HG03280 (cell line): Measurements from ENCODE around the gene CAT.

Source experiments
- ATAC-seq: cut with Tn5 transposase; IDR thresholded peaks from one replicate; pipeline ENCODE4 v1.9.1; 2021; ENCODE audit warnings: mild to moderate bottlenecking, moderate library complexity; ENCODE audit not compliant: unreplicated experiment

Gene CAT

DNA sequence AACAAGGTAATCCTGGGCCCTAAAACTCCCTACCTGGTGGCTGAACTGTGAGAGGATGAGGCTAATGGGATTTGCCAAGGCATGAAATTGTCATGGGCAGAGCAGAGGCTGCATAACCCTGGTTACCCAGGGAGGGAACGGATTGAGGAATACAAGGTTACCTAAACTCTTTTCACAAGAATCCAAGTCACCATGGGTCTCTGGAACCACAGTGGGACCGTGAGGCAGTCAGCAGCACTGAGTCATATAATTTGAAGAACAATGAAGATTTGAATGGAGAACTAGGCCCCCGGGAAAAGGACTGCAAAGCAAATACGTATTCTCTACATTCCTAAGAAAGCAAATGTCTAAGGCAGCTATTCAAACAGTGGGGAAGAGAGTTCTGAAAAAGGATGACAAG, 19.8 kb downstream of the CAT start:
- no peak for ATAC-seq

DNA sequence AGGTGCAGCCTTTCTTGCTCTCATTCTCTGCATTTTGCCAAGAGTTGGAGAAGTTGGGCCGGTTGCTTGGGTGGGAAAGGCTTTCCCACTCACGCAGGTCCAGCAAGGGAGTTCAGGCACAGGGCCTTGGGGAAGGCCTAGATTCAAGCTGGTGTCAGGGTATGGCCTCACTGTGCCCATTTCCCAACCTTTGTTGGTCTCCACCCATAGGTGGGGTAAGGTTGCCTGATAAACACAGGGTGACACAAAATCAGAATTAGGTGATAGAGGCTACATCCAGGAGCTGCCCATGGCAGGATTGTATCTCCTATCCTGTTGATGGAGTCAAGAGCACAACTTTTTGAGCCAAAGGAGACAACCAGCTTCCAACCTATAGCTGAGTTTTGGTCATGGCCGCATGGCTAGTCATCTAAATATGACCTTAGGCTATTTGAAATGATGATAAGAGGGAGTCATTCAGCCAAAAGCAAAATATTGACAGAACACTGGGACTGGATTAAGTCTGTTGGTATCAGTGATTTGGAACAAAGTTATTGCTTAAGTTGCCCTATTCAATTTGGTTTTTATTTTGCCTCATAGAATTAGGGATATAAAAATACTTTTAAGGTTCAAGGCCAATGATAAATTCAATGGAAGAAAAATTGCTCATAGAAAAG, 20.9 kb downstream of the CAT start:
- no peak for ATAC-seq

DNA sequence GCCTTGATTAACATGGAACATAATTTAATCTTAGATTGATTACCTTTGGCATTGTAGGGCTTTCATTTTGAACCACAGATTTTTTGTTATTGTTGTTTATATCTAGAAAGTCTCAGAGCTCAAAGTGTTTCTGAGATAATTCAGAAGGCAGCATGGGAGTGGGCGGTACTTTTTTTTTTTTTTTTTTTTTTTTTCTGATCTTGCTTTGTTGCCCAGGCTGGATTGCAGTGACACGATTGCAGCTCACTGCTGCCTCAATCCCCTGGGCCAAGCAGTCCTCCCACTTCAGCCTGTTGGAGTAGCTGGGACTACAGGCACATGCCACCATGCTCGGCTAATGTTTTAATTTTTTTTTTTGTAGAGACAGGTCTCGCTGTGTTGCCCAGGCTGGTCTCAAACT, 21.5 kb downstream of the CAT start:
- ATAC-seq: no peak

DNA sequence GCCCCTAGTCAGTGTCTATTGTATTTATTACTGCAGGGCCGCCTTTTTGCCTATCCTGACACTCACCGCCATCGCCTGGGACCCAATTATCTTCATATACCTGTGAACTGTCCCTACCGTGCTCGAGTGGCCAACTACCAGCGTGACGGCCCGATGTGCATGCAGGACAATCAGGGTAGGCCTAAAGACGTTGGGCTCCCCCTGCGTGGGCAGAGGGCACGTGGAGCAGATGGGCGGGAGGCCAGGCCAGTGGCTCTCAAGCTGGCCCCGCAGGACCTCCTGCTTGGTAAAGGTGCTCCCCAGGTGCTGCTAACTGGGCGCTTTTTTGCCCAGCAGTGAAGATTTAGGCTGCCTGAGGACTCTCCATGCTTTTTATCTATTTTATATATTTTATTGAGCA, 22.5 kb downstream of the CAT start:
- ATAC-seq: no peak

DNA sequence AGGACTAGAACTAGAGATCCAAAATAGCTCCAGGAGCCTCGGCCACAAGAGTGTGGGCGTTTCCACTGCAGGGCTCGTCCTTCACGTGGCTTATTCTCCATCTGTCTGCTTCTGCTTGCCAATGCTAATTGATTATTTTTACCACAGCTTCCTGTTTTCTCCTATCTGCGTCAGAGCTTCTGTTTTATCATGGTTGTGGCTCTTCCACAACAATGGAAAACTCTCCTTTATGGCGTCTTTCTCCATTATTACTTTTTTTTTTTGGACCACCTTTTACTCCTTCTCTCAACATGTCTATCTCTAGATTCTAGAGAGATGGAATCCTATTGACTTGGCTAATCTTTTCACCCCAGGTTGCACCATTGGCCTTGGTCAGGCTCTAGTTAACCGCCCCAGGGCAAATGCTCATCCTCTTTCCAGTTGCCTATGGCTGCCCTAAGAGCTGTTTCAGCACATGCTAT, 25.9 kb downstream of the CAT start:
- ATAC-seq: no peak

DNA sequence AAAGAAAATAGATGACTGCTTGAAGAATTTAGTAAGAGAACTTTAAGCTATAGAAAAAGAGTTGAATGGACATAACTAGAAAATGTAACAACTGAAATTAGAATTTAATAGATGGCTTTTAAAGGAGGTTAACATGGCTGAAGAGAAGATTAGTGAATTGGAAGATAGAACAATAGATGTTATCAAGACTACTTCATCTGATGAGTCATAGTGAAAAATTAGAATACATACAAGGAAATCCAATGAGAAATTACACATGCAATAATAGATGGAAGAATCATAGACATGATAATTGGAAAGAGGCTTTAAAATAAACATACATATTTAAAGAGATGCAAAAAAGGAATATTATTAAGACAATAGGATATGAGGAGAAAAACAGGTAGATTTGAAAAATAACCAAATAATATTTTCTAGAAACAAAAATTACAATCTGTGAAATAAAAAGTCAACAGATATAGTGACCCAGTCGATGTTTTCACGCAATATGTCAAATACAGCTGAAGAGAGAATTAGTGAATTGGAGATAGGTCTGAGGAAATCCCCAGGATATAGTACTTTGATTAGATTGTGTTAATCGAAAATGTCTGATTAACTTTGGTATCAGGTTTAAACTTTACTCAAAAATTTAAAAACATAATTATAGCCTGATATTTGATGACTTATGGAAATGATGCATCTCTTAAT, 28.2 kb downstream of the CAT start:
- ATAC-seq: no peak

DNA sequence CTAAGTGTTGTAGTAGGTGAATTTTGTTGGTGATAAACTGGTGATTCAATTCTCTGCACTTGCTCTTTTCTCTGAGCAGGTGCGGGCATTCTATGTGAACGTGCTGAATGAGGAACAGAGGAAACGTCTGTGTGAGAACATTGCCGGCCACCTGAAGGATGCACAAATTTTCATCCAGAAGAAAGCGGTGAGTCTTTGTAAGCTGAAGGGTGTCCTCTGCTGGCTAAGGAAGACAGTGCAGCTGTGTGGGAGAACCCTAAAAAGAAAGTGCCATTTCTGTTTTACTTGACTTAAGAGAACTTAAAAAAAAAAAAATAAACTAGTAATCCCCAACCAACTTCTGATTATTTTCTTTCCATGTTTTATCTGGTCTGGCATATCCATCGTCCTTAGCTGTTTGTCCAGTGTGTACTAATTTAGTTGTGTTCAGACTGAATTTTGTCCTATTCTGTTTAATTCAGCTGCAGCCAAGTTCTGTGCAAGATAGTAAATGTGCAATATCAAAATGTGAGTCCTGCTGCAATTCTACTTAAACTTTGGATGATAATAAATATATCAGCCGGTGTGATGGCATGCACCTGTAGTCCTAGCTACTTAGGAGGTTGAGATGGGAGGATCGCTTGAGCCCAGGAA, 29.6 kb downstream of the CAT start:
- ATAC-seq: no peak

DNA sequence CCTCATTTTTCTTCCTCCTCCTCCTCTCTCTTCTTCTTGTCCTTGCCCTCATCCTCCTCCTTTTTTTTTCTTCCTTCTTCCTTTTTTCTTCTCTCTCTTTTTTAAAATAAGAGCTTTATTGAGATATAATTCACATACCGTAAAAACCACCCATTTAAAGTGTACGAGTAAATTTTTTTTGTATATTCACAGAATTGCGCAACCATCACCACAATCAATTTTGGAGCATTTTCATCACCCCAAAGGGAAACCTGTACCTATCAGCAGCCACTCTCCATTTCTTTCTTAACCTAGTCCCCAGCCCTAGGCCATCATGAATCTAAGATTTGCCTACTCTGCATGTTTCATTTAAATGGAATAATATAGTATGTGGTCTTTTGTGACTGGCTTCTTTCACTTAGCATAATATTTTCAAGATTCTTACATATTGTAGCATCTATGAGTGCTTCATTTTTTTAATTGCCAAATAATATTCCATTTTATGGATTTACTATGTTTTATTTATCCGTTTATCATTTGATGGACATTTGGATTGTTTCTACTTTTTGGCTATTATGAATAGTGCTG, 35.0 kb downstream of the CAT start:
- ATAC-seq: no peak

DNA sequence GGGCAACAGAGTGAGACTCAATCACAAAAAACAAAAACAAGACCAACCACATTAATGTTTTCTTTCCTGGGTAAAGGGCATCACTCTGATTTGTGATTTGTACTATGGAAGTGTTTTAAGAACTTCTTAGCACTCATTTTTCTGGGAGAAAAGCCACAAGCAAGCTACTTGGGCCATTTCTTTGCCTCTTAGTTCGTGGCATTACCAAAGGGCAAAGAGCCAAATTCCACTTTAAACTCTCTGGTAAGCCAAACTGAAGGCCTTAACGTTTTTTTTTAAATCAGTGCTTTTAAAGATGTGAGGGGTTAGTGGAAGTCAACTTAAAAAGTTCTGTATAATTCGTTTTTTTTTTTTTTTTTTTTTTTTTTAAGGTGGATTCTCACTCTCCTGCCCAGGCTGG, 36.9 kb downstream of the CAT start:
- ATAC-seq: no peak

DNA sequence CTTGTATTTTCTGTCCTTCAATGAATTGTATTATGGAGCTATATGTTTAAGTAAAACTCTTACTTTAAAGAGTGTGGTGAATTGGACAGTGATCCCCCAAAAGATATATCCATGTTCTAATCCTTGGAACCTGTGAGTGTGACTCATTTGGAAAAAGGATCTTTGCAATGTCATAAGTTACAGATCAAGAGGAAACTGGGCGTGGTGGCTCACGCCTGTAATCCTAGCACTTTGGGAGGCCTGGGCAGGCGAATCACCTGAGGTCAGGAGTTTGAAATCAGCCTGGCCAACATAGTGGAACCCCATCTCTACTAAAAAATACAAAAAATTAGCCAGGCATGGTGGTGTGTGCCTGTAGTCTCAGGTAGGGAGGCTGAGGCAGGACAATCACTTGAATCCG, 38.1 kb downstream of the CAT start:
- ATAC-seq: no peak

DNA sequence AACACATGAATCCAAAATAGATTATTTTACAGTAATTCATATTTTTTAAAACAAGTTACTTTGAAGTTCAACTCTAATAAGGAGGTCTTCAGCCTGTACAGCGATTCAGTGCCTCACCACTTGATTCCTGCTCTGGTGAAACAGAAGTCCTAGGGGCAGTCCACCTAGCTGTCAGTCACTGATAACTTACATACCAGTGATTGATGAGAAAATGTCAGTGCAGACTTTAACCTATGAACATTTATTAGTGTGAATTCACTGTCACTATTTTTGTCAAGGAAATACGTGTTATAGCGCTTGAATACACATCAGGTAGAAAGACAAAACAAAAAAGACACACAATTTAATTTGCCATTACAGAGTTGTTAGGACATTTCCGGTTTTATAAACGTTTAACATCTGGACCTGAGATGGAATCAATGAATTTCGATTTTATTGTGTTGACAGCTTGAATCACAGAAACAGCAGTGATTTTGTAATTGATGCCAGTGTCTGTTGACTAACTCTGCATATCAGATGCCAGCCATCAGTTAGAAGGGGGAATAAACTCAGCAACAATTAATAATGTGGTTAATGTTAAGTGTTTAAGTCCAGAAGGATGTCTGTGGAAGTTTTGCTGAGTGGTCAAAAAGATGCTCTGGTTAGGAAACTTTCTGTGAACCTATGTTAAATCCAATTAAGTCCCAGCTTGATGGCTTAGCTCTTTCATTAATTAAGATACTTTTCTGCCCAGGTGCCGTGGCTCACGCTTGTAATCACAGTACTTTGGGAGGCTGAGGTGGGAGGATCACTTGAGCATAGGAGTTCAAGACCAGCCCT, 40.3 kb downstream of the CAT start:
- no peak for ATAC-seq

DNA sequence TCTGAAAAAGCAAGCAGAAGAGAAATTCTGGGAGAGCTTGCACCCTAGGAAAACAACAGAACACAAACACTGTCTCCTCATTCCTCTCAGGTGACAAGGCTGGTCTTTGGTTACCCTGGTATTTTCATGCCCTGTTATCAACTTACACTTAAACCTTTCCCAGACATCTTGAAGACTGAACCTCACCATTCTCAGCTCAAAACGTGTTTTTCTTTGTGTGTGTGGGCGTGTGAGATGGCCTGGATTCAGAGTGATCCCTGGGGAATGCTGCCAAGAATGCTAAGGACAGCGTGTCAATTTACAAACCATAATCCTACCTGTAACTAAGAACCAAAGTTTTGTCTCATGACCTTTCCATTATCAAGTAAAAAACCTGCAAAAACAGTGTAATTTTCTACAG, 41.6 kb downstream of the CAT start:
- ATAC-seq: no peak

DNA sequence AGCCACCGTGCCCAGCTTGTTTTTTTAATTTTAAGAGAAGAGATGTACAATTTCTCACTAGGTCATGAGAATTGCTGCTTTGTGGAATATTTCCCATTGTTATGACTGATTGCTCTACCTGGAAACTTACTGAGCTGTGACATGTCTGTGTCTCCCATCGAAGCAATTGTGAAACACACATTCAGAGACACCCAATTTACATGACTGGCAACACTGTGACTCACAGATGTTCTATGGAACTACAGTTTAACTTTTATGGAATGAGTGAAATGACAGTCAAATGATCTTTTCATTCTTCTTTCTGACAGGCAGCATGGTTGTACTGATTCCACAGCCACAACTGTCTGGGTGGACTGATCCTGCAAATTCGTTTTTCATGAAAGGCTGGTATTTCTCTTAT, 42.6 kb downstream of the CAT start:
- ATAC-seq: no peak

DNA sequence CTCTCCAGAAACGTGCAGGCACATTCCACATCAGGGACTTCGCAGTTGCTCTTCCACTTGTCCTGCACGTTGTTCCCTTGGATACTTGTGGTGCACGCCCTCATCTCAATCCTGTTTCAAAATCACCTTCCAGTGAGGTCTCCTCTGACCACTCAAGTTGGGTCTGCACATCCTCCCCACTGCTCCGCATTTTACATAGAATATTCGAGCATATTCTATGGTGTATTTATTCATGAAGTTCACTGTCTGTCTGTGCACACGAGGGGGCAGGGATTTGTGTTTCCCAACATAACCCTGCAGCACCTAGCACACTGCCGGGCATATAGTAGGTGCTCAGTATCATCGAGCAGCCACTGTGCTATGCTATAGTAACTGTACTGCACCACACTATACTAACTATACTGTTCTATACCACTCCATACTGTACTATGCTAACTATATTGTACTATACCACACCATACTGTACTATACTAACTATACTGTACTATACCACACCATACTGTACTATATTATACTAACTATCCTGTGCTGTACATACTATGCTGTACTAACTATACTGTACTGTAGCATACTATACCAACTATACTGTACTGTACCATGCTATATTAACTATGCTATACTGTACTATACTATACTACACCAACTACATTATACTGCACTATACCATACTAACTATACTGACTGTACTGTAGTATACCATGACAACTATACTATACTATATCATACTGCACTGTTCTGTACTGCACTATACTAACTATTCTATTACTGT, 44.6 kb downstream of the CAT start:
- no peak for ATAC-seq

DNA sequence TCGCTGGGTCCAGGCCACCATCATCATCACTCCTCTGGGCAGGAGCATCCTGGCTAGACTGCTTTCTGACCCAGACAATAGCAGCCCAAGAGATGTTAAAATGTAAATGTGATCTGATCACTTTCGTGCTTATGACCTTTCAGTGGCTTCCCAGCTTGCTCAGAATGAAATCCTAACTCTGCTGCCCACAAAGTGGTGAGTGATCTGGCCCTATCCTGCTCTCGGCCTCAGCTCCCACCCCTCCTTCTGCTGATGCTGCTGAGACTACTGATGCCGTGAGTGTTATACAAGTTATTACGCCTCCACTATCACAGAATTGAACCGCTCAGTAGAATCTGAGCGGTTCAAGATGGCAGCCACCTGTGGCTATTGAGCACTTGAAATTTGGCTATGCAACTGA, 48.7 kb downstream of the CAT start:
- ATAC-seq: no peak

DNA sequence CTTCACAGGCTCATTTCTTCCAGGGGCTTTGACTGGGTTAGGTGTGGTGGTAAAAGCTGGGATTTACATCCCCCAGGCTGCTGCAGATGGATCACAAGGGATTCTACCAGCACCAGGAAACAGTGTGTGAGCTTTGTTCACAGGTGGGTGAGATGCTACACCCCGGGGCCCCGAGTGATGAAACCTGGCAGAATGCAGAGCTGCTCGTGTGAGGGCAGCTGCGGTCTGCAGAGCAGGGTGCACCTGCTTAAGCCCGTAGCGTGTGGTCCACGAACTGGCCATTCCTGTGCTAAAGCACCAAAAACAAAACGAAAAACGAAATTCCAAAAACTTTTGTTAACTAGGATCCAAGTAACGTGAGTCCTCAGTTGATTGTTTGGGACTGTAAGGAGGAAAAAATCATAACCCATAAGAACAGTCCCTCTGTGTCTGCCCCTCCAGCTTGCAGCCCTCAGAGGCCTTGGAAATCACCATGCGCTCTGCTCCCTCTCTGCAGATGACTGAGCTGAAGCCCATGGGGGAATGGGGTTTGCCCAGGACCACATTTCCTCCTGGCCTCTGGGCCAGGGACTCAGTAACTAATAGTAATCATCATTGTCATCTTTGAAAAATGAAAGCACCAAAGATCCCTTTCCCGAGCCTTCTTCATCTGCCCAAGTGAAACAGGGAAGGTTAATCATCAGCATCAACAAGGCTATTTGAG, 50.3 kb downstream of the CAT start:
- ATAC-seq: no peak

DNA sequence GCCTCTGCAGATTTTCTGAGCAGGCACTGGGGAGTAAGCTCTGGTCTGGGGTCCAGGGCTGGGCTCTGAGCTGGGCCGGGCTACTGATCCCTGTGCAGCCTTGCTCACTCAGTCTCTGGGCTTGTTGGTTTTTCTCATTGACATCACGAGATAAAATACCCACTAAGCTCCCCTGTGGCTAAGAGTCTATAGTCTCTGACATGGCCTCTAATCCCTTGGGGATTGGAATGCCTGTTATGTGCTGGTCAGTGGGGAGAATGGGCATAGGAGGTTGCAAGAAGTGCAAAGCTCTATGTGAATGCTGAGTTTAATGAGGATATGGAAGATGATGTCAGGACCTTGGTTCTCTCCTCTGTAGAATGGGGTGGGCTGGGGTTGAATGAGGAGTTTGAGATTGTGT, 51.6 kb downstream of the CAT start:
- no peak for ATAC-seq

DNA sequence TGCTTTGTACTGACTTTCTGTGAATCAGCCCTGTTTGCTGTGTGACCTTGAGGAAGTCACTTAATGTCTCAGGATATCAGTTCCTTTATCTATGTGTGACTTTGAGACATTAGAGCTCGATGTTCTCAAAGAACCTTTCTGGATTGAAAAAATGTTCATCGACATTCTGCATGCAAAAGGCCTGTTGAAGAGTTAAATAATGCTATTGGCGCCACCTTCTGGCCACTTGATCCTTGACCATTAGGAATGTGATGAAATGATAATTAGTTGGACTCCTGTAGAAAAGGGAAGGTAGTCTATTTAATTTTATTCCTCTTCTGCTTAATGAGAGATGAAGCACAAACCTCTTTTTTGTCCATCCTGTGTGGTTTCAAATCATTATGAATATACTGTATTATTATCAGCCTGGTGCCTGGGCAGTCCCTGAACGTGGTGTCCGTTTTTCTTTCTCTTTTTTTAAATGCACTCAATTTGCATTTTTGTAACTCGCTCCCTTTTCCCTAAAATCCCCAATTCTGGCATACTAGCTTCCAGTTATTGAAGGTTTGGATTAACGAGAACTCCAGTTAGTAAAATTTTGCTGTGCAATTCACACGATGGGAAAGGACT, 54.2 kb downstream of the CAT start:
- no peak for ATAC-seq

DNA sequence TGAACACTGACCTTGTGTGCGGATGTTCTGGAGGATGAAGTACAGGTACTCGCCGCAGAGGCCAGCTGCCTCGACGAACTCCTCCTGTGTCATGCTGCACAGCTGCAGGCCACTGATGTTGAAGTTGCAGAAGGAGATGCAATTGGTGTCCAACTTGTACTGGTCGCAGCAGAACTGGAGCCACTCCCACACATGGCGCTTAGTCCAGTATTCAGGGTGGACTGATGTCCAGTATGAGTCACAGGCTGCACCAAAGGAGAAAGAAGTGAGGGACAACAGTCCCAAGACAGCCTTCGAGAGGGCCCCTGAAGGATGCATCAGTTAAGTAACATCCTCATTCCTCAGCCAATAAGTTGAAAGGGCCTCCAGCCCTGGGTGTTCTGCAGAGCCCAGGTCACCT, 54.7 kb downstream of the CAT start:
- no peak for ATAC-seq
